Ureter (tissue), 1 donor: Measurements from ENCODE around the gene TMEM139. TPM values are rescaled to one million over a fixed set of nuclear protein-coding genes. Genes with fewer than 3 reads are reported as not detected.

Experiments used
- DNase-seq: peaks from one replicate; pipeline ENCODE4 v3.0.0-alpha.2; 2020; ENCODE audit warnings: low spot score
- total RNA-seq: library from RNA; stranded (reverse); gene quantifications from one replicate; pipeline ENCODE4 v1.2.4, GENCODE V29; 2023
- donor health status: DM: yes; HTN: yes; CAD: no.

The TMEM139 gene
- total RNA-seq, 1 donor from 2014 or later, result 34.0 TPM

DNA sequence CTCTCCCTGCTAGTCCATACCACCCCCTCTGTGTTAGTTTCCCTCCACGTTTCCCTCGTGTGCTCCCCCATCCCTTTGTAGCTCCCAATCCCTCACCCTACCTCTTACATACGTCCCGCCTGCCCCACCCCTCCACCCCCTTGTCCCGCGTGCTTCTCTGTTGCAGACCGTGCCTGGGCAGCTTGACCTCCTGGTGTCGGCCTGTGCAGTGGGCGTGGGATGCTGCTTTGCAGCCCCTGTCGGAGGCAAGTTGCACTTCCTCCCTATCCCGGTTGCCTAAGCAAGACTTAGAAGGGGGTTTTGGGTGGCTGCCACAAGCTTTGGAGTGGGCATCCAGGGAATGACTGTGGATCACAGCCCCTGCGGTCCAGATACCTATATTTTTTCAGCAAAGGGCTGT lies 38.9 kb downstream of the TMEM139 start:
- no peak for DNase-seq

DNA sequence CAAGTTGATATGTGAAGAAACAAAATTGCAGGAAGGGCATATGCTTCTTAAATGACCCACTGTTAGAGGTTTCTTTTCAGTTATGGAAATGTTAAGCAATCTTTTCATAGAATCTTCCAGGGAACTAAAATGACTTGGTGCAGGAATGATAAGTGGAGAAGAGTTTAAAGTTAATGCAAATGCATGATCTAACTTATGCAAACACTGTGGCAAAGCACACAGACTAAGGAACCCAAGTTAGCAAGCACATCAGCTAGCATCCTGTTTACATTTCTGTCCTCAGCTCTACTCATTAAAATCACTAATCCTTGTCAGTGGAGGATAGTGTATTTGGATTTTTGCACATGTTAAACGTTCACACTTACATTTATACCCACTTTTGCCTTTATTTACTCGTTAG lies 40.5 kb downstream of the TMEM139 start:
- no peak for DNase-seq

DNA sequence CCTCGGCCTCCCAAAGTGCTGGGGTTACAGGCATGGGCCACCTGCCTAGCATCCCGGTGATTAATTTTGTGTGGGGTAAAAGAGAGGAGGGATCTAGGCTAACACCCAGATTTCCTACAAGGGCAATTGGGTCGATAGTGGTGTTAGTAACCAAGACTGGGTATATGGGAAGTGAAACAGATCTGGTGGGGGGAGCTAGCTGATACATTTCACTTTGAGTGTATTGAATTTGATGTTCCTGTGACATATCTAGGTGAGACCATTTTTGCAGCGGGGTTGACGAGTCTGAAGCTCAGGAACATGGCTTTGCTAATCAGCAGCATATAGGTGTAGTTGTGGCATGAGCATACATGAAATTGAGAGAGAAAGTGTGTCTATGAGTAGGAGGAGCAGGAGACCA lies 43.1 kb downstream of the TMEM139 start:
- no peak for DNase-seq

- no peak for DNase-seq
Observed at GRCh38 chr7:143329471-143330170, 44.9 kb downstream of the TMEM139 start.

DNA sequence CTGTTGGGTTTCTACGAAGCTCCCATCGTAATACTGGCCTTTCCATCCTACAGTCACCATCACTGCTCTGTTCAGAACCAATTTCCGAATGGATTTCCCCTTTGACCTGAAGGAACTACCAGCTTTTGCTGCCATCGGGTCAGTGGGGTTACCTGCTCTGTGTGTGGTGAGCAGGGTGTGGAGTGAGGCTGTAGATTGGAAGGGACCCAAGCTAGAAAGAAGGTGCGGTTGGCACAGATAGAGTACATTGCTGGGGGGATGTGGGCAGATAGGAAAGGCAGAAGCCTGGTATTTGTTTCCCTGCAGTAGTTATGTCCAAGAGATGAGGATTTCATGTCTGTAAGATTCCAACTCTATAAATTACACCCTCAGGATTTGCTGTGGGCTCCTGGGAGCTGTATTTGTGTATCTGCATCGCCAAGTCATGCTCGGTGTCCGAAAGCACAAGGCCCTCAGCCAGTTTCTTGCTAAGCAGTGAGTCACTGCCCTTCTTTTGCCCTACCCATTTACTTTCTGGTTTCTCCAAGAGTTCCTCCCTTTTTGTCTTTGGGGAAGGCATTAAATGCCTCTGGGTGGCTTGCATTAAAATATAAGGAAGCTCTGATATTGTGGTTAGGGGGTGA lies 46.5 kb downstream of the TMEM139 start:
- DNase-seq, result no peak

DNA sequence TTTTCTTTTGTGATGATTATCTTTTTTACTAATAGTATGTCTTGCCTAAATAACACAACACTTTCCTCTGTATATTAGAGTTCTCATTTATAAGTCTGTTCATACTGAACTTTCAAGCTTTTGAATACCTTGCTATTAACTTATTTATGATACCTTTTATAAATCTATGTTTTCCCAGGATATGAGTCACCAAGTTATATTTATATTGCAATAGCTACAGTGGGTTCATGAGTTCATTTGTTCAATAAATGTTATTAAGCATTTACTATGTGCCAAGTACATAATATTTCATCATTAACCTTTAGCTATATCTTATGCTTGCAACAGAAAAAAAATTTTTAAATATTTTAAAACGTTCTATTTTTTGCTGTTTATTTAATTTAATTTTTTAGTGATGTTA lies 49.5 kb downstream of the TMEM139 start:
- no peak for DNase-seq

DNA sequence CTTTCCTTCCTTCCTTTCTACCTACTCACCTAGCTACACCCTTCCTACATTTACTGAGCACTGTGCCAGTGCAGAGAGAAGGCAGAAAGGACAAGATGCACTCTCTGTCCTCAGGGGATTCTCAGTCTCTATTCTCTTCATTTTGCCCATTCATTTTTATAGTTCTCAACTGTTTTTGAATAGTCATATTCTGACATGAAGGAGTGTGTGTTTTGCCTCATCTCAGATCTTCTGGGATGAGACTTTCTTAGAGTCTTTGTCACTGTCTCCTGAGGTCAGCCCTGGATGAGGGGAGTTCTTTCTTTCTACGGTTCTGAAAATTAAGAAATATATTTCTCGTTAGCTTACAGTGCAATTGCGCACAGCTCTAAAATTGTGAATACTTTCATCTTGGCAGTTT lies 52.5 kb downstream of the TMEM139 start:
- no peak for DNase-seq

Other genes with a start within 250 kb of the TMEM139 start
- gene OR6V1, start 232.6 kb upstream of the TMEM139 start, total RNA-seq, result not detected
- gene PIP, start 152.9 kb upstream of the TMEM139 start, total RNA-seq, result not detected
- gene TAS2R39, start 101.5 kb upstream of the TMEM139 start, total RNA-seq, result not detected
- not detected for gene TAS2R40, start 62.9 kb upstream of the TMEM139 start, total RNA-seq
- 200 TPM for gene GSTK1, start 21.5 kb upstream of the TMEM139 start, total RNA-seq
- gene CASP2, start 3.4 kb downstream of the TMEM139 start, total RNA-seq, result 42.3 TPM
- gene CLCN1, start 31.2 kb downstream of the TMEM139 start, total RNA-seq, result 0.31 TPM
- 0.57 TPM for gene FAM131B, start 77.8 kb downstream of the TMEM139 start, total RNA-seq
- gene ZYX, start 96.4 kb downstream of the TMEM139 start, total RNA-seq, result 169 TPM
- gene EPHA1, start 123.9 kb downstream of the TMEM139 start, total RNA-seq, result 24.9 TPM
- 0.55 TPM for gene TAS2R60, start 158.5 kb downstream of the TMEM139 start, total RNA-seq
- not detected for gene TAS2R41, start 192.9 kb downstream of the TMEM139 start, total RNA-seq